Measurements from ENCODE around the gene SSH2. TPM values are rescaled to one million over a fixed set of nuclear protein-coding genes. Genes with fewer than 3 reads are reported as not detected.
A peak's percentile ranks its signal among the peaks of the same experiment; 100 is the strongest.

SSH2 gene, protein sequence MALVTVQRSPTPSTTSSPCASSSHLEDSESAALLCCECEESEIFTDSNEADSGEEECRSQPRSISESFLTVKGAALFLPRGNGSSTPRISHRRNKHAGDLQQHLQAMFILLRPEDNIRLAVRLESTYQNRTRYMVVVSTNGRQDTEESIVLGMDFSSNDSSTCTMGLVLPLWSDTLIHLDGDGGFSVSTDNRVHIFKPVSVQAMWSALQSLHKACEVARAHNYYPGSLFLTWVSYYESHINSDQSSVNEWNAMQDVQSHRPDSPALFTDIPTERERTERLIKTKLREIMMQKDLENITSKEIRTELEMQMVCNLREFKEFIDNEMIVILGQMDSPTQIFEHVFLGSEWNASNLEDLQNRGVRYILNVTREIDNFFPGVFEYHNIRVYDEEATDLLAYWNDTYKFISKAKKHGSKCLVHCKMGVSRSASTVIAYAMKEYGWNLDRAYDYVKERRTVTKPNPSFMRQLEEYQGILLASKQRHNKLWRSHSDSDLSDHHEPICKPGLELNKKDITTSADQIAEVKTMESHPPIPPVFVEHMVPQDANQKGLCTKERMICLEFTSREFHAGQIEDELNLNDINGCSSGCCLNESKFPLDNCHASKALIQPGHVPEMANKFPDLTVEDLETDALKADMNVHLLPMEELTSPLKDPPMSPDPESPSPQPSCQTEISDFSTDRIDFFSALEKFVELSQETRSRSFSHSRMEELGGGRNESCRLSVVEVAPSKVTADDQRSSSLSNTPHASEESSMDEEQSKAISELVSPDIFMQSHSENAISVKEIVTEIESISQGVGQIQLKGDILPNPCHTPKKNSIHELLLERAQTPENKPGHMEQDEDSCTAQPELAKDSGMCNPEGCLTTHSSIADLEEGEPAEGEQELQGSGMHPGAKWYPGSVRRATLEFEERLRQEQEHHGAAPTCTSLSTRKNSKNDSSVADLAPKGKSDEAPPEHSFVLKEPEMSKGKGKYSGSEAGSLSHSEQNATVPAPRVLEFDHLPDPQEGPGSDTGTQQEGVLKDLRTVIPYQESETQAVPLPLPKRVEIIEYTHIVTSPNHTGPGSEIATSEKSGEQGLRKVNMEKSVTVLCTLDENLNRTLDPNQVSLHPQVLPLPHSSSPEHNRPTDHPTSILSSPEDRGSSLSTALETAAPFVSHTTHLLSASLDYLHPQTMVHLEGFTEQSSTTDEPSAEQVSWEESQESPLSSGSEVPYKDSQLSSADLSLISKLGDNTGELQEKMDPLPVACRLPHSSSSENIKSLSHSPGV (N-terminal part only)
- 6.6 and 18.8 TPM in 2 replicates for total RNA-seq

DNA sequence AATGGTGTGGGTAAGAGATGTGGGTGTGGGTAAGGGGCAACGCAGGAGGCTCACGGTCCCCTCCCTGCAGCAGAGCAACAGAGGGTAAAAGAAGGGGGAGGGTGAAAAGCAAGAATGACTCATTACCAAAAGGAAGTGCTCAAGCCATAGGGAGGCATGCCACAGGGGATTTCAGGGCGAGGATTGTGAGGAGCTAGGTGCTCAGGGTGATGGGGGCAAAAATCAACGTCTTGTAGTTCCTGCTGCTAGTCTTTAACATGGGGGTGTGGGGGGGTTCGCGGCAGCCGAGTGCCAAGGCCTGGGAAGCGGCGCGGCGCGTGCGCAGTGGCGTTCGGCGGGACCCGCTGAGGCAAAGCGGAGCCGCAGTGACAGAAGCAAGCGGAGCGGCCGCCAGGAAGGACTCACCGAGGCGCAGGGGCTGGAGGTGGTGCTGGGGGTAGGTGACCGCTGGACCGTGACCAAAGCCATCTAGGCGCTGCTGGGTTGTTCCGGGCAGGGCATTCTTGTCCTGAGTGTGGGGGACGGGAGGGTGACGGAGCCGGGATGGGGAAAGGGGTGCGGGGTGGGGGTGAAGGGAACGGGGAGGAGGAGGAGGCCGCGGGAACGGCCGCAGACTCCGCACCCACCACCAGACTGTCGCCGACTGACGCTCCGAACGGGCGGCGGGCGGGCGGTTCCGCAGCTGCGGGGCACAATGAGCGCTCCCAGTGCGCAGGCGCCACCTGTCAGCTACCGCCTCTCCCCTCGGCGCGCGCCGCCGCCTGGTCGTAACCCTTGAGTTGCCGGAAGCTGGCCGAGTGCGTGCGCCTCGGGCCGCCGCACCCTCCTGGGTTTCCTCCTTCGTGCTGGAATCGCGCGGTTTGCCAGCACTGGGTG, at the start of gene SSH2:
SSH2 (minus strand) TSS at position 696 of the 876 bp plus-strand sequence; CDS start at position 468, 228 bp downstream.

DNA sequence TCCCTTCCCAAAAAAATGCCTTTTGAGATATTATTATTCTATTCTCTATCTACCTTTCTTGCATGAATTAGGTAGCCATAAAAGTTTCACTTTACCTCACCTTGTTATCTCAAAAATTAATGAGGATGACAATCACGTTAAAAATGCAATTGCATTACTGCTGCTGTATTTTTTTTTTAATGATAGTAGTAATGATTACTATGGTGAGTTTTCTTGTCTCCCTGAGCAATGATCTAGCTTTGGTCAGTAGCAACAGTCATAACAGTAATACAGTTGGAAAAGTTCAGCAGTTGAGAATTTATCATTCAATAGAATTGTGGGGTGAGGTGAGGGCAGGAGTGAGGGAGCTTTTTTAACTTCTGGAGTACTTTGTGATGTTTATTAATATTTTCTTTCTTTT, 11.3 kb upstream of the SSH2 start, which contains the start of gene EFCAB5:
EFCAB5 (plus strand) TSS at position 301 of the 400 bp plus-strand sequence. CDS start 163 bp downstream, outside the sequence.

DNA sequence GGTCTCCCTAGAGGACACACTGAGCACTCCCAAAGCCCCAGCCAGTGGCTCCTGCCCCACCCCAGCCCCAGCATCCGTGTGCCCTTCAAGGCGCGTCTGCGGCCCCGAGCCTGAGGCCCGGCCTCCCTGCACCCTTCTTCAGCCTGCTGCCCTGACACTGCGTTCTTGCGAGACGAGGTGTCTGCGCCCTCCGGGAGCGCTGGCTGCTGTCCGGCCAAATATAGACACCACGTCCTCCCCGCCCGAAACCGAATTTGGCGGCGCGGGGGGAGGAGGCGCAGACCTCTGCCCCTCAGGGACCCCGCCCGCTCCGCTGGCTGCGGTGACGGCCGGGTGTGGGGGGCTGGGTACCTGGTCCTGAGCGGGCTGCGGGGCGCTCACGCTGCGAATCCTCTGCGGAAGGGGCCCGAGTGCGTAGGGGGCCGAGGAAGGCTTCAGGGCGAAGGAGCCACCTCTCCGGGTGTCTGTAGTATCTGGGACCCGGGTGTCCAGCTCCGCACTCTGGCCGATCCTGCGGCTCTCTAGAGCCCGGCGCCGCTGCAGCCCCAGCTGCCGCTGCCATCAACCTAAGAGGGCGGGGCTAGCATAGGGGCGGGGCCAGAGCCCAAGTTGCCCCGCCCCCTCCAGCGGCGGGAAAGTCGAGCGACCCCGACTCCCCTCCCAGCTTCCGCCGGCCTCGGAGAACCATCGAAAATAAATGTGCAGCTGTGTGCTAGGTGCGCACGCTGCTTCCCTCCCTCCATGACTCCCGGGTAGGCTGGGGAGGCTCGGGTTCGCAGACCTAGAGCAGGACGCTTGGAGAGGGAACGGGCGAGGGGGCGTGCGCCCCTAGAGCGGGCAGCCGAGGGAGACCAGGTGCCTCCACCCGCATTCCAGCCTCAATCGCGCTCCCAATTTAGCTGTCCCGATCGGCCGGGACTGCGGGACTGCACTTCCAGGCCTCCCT, 307.4 kb downstream of the SSH2 start, which contains the start of gene CORO6:
CORO6 (minus strand) TSS at position 576 of the 946 bp plus-strand sequence. CDS start 1,491 bp downstream, outside the sequence.

DNA sequence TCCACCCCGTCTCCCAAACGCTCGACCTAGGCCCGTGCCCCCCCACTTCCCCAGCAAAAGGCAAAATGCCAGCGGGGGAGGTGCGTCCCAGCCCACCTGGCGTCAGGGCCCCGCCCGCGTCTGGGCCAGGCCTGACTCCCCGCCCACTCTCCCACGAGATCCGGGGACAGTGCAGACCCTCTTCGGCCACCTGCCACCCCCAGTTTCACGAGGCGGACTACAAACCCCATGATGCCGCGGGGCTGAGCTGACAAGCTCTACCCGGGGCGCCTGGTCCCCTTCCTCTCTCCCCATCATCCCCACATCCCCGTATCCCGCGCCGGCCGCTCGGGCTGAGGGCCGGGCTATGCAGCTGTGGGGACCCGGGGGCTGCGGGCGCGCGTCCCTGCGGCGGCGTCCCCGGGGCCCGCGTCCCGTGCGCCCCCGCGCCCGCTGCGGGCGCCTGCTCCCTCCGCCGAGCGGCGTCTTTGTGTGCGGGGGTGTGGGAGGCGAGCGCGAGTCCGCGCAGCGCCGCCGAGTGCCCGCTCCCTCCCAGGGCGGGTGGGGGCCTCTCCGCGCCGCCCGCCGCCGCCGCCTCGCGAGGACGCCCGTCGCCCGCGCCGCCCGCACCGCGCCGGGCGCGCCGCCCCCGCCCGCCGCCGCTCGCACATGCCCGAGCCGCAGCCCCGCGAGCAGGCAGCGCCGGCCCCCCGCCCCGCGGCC, 337.0 kb downstream of the SSH2 start, which contains the start of gene ANKRD13B:
ANKRD13B (plus strand) TSS at position 283 of the 702 bp plus-strand sequence. CDS start 490 bp downstream, outside the sequence.

DNA sequence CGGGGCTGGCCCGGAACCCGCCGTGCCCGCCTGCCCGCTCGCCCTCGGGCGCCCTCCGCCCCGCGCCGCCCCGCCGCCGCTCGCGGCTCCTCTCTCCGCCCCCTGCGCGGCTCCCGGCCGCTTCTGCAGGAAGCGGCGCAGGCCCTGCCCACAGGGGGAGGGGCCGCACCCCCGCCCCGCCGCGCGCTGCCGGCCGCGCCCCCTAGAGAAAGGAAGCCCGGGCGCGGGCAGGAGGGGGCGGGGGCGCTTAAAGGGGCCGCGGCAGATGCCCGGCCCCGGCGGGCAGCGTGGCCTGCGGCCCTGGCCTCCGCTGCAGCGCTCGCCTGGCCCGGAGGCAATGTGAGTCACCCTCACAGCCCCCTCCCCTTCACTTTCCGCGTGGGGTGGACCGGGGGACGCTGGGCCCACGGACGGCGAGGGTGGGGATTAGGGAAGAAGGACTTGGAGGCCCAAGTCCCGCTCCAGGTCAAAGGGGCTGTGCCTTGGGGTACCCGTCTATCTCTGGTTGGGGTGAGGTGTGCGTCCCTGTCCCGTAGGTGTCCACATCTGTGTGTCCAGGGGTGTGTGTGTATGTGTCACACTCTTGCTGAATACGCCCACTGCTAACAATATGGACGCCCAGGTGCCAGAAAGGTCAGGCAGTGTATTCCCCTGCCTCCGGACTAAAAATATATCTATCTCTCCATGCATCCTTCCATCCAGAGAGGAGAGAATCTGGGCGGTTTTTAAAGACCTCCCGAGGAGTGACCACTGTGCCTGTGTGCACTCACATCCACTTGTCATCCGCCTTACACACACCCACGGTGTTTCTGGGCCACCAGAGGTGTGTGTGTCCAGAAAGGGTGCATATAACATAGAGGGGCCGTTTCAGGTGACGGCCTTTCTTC, 340.3 kb downstream of the SSH2 start, which contains the start of gene GIT1:
GIT1 (minus strand) TSS at position 125 of the 887 bp plus-strand sequence. CDS start 270 bp downstream, outside the sequence.

Small RNAs within 50 kb of the gene (small RNA-seq; reads per million reads assigned to genes)
- 2.3 reads per million, percentile 72 among the genes with 10 or more reads in this experiment for gene RF00156 (ENCODE audit: low replicate concordance)
- not detected for gene RF01210 (ENCODE audit: low replicate concordance)
- not detected for gene RNU6-920P (ENCODE audit: low replicate concordance)

Other genes starting within 250 kb of the SSH2 start
- 0.22 and 0.57 TPM in 2 replicates for gene EFCAB5, start 11.4 kb upstream of the SSH2 start, total RNA-seq
- gene NSRP1, start 186.6 kb upstream of the SSH2 start, total RNA-seq: 10.3 and 10.5 TPM in 2 replicates

All from placental pericyte (primary cell).